GM12874 (cell line): ENCODE data around the gene ASTL.

Experiments
- CTCF ChIP-seq: IDR thresholded peaks from 2 replicates; pipeline ENCODE4 v1.5.1; 2011; ENCODE audit warnings: low read depth, mild to moderate bottlenecking, control low read depth, low read length, moderate library complexity; ENCODE audit not compliant: insufficient read depth

ASTL gene

DNA sequence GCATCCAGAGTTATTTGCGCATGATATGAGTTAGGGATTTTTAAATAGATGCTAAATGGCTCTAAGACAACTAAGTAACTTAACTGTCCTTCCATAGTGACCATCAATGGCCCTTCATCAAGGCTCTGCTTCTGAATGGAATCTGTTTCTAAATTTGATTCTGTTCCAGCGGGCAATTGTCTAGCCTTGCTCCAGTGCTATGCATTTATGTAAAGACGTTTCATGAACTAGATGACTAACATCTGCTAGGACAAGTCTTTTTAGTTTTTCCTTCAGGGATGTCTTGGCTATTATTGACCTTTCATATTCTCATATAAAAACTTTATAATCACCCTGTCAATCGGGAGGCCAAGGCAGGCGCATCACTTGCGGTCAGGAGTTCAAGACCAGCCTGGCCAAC is 9.8 kb downstream of the ASTL start:
- no peak for TF ChIP-seq CTCF

DNA sequence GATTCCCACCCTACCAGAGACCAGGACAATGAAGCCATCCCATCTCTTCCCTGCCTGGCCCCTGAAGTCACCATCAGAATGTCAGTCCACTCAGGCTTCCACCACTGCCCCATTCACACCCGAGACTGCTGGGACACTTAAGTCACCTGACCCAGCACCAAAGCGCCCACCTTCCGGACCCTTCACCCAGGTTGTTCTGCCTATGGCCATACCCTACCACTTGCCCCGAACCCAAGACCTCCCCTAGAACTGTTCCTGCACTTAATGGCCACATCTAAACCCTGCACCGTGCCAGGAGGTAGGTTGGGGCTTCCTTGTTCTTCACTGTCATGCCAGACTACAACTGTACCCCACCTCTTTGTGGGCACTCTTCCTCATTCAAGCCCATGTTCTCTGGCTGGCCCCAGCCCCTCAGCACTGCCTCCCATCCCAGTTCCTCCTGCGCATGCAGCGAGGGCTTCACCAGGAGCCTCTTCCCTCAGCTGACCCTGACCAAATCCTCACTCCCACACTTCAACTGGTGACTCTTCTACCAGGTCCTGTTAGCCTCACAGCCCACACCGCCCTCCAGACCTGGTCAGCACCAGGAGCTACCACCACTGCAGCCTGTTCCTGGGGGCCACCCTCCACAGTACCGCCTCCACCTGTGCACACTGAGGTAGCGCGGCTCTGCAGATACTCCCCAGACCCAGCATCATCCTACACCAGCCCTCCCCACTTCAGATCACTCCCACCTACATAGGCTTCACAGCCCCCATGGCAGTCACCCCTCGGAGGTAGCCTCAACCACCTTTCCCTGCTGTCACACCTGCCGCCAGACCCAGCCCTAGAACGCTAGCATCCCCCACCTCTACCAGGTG is 13.7 kb downstream of the ASTL start:
- TF ChIP-seq CTCF = no peak

GRCh38 chr2:96123936-96124335 is 14.4 kb downstream of the ASTL start:
- TF ChIP-seq CTCF = no peak

- TF ChIP-seq CTCF = no peak
These were observed 15.0 kb downstream of the ASTL start for GRCh38 chr2:96123290-96123689.

GRCh38 chr2:96122391-96122790 is 15.9 kb downstream of the ASTL start:
- no peak for TF ChIP-seq CTCF

DNA sequence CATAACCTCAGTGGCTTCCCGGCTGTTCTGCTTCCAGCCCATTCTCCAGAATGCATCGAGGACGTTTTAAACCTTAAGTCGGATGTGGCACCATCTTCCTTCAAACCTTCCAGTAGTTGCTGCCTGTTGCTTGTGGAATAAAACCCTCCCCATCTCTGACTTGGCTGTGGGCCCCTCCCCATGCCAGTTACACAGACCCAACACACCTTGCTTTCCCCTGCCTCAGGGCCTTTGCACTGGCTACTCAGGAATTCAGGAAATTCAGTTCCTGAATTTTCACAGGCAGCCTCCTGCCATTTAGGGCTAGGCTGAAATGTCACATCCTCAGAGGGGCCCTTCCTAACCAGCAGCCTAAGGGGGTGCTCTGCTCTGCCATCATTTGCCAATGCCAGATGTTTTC is 16.9 kb downstream of the ASTL start:
- TF ChIP-seq CTCF = no peak

- no peak for TF ChIP-seq CTCF
These were observed 17.3 kb downstream of the ASTL start for GRCh38 chr2:96120991-96121390.
